Ectodermal cell (in vitro differentiated cells): ENCODE measurements around the gene NOTUM.
"Not testable (repeated sequence)": the region's sequence is repeated elsewhere in the genome, so short reads cannot be mapped to it uniquely, and the experiment has no call there.

Experiments used
- H3K27ac ChIP-seq: 2 replicates; pipeline ENCODE4 v1.7.0; 2013; ENCODE audit warnings: mild to moderate bottlenecking, low read depth, low read length; ENCODE audit not compliant: insufficient read depth, poor library complexity, severe bottlenecking
- H3K27me3 ChIP-seq: 2 replicates; pipeline ENCODE4 v1.7.0; 2013; ENCODE audit warnings: mild to moderate bottlenecking, low read length; ENCODE audit not compliant: insufficient read depth, control insufficient read depth, poor library complexity, severe bottlenecking
- H3K36me3 ChIP-seq: one replicate; pipeline ENCODE4 v1.7.0; 2013; ENCODE audit warnings: low read length; ENCODE audit not compliant: control insufficient read depth, insufficient read depth
- H3K4me1 ChIP-seq: one replicate; pipeline ENCODE4 v1.7.0; 2013; ENCODE audit warnings: low read length; ENCODE audit not compliant: control insufficient read depth, insufficient read depth
- H3K4me3 ChIP-seq: 2 replicates; pipeline ENCODE4 v1.7.0; 2013; ENCODE audit warnings: low read depth, low read length, control low read depth; ENCODE audit not compliant: insufficient read depth
- H3K9me3 ChIP-seq: 2 replicates; pipeline ENCODE4 v1.7.0; 2013; ENCODE audit warnings: mild to moderate bottlenecking, low read length, moderate library complexity; ENCODE audit not compliant: control insufficient read depth
- WGBS, 2 experiments: methylation state at CpG; one replicate each; pipeline ENCODE4 v1.1.7; 2013; ENCODE audit warnings: missing lambda C conversion rate in 2 of 2; 5-methylcytosine and 5-hydroxymethylcytosine counted together

NOTUM gene

DNA sequence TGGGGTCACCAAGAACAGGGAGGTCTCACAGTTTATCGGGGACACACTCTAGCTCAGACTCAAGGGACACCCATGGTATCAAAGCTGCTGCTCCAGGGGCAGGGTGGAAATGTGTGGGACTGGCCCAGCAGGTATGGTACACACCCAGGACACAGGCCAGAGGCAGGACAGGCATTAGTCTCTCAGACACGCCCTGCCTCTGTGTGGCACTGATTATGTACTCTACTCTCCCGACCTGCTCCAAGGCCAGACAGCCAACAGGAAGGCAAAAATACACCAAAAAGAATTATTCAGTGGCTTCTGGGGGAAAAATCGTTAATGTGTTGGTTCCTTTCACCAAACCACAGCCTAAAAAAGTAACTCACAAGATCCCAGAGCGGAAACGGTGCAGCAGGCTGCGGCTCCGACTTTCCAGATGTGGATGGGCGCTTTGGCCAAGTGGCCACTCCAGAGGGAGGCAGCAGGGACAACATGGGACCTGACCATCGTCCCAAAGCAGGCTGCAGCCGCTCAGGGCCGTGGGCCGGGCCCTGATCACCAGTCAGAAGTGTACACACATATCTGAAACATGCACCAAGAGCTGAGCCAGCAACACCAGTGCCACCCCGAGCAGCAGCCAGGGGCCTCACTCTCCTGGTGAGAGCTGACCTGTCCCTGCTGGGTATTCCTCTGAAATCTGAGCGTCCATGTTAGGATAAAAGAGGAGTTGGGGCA is 42.0 kb downstream of the NOTUM start:
- no peaks in the 10 kb centered on the region for H3K9me3 ChIP-seq
- peaks cover 13% of the 10 kb centered on the region for H3K4me1 ChIP-seq
- peaks cover 5% of the 10 kb centered on the region for H3K36me3 ChIP-seq
- WGBS, 2 experiments = 90 to 92% methylated on average over 15 of the region's 15 CpGs
- no peak overlapping the region for H3K4me3 ChIP-seq
- no peak overlapping the region for H3K27ac ChIP-seq
- no peaks in the 10 kb centered on the region for H3K27me3 ChIP-seq

GRCh38 chr17:81918333-81918669 is 42.7 kb downstream of the NOTUM start:
- 46 to 49% methylated on average over 9 of the region's 9 CpGs for WGBS, 2 experiments
- H3K27me3 ChIP-seq, H3K9me3 ChIP-seq, H3K4me1 ChIP-seq, H3K27ac ChIP-seq, H3K4me3 ChIP-seq: not testable (repeated sequence)
- H3K36me3 ChIP-seq = peaks cover 12% of the 10 kb centered on the region

DNA sequence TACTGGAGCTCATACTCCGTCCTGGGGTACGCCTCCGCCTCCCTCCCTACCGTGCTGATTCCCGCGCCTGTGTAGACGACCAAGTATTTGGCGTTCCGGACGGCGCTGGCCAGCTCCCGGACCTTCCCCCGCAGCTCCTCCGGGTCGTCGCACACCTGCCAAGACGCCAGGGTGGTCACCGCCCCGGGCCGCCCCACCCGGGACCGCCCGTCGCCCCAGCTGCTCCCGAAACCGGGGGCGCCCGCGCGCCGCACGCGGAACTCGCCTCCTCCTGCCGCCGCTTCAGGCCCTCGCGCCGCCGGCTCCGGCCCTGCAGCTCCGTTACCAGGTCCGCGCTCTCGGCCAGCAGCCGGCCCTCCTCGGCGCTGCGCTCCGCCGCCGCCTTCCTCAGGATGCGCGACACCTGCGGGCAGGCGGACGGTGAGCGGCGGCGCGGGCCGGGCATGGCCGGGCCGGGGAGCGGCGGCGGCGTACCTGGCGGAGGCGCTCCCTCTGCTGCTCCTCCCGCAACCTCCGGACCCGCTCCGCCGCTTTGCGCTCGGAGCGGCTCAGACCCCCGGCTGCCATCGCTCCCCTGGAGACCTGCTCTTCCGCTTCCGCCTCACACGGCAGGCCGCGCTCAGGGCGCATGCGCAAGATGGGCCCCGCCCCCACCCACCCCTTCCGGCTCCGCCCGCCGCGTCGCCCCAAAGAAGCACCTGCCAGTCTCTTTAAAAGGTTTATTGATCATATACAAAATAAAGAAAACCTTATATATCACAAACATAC is 43.2 kb downstream of the NOTUM start, which contains the start of gene SIRT7:
Gene SIRT7 (minus strand): TSS at position 612 of the 768 bp plus-strand sequence. CDS start 45 bp downstream, at position 567.
- H3K27me3 ChIP-seq = no peaks in the 10 kb centered on the region

GRCh38 chr17:81916234-81917001 is 44.6 kb downstream of the NOTUM start:
- Histone ChIP-seq H3K4me1 (peaks cover 6% of the 10 kb centered on the region), H3K27ac (no peak overlapping the region), H3K27me3 (no peaks in the 10 kb centered on the region), H3K36me3 (peaks cover 12% of the 10 kb centered on the region), H3K9me3 (no peaks in the 10 kb centered on the region), H3K4me3 (no peak overlapping the region)
- WGBS, 2 experiments = 84 to 87% methylated on average over 21 of the region's 21 CpGs

More for the DNA sequence above, 43.2 kb downstream of the NOTUM start, which contains the start of gene SIRT7:
- Histone ChIP-seq H3K36me3 (peaks cover 12% of the 10 kb centered on the region), H3K4me1 (peaks cover 6% of the 10 kb centered on the region), H3K4me3 (peak within 1 kb of the TSS; percentile 81), H3K9me3 (no peaks in the 10 kb centered on the region), H3K27ac (no peak within 1 kb of the TSS)
- 1% methylated on average over 88 to 94 of the region's 94 CpGs for WGBS, 2 experiments

DNA sequence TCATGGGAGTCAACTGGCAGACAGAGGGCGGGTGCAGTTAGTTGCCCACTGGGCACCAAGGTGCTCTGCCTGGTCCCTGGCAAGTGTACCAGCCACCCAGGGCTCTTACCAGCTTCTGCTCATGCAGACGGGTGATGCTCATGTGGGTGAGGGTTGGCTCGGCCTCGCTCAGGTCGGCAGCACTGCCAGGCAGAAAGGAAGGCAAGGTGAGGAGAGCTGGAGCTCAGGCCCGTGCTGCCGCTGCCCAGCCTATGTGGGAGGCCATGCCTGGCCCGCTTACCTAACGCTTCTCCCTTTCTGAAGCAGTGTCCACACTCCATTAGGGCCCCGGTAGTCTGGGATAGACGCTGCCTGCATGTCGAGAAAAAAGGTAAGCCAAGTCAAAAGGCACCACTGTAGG is 45.7 kb downstream of the NOTUM start:
- H3K27ac ChIP-seq = no peak overlapping the region
- 96 to 97% methylated on average over 12 of the region's 12 CpGs for WGBS, 2 experiments
- peaks cover 12% of the 10 kb centered on the region for H3K36me3 ChIP-seq

GRCh38 chr17:81914103-81914850 is 46.7 kb downstream of the NOTUM start:
- Histone ChIP-seq H3K9me3 (no peaks in the 10 kb centered on the region), H3K4me3 (no peak overlapping the region), H3K36me3 (peaks cover 12% of the 10 kb centered on the region), H3K27me3 (peaks cover 15% of the 10 kb centered on the region), H3K4me1 (peaks cover 13% of the 10 kb centered on the region), H3K27ac (no peak overlapping the region)
- WGBS, 2 experiments = 96 to 97% methylated on average over 36 of the region's 36 CpGs

More for the DNA sequence above, 45.7 kb downstream of the NOTUM start:
- Histone ChIP-seq H3K9me3 (no peaks in the 10 kb centered on the region), H3K27me3 (peaks cover 6% of the 10 kb centered on the region), H3K4me3 (no peak overlapping the region), H3K4me1 (peaks cover 9% of the 10 kb centered on the region)

DNA sequence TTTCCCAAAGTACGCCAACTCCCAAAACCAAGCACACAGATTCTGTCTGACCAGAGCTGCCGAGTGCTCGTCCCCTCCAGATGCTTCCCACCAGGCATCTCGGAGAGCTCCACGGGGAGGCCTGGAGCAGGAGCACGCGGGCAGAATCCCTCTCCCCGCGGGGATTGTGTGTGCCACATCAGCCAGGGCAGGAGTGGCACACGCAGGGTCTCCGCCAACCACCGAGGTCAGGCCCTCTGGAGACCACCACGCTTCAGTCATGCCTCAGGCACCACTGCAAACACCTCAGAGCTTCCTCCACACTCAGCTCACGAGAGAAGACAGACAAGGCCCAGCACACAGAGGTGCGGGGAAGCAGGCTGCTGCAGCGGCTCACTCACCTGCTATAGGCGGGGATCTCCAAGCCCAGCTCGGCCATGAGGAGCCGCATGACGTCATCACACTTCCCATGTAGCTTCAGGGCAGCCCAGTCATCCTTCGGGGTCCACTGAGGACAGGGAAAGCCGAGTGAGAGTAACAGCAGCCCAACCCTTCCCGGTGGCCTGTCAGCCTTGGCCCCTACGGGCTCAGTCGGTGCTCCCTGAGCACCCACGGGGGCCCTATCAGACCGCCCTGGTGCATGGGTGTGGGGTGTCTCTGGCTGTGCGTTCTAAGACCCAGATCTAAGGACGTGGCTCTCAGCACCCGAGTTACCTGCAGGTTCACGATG is 47.4 kb downstream of the NOTUM start:
- peaks cover 15% of the 10 kb centered on the region for H3K27me3 ChIP-seq
- no peak overlapping the region for H3K27ac ChIP-seq
- H3K36me3 ChIP-seq = peaks cover 12% of the 10 kb centered on the region
- no peak overlapping the region for H3K4me3 ChIP-seq
- 95% methylated on average over 31 of the region's 31 CpGs for WGBS, 2 experiments
- H3K4me1 ChIP-seq = peaks cover 13% of the 10 kb centered on the region
- no peaks in the 10 kb centered on the region for H3K9me3 ChIP-seq

- H3K27me3 ChIP-seq = peaks cover 15% of the 10 kb centered on the region
- peaks cover 12% of the 10 kb centered on the region for H3K36me3 ChIP-seq
- H3K4me1 ChIP-seq = peaks cover 13% of the 10 kb centered on the region
- H3K9me3 ChIP-seq = no peaks in the 10 kb centered on the region
- H3K4me3 ChIP-seq = no peak overlapping the region
- no peak overlapping the region for H3K27ac ChIP-seq
- WGBS, 2 experiments = 93 to 94% methylated on average over 30 to 32 of the region's 32 CpGs
Measured at GRCh38 chr17:81912441-81913309, 48.3 kb downstream of the NOTUM start.
